K562 (cell line): ENCODE results near the gene TALDO1. TPM values are rescaled to one million over a fixed set of nuclear protein-coding genes. Genes with fewer than 3 reads are reported as not detected.

Source experiments
- AFF4 ChIP-seq: sonication (generic); formaldehyde crosslinking; IDR thresholded peaks from 2 replicates; pipeline ENCODE4 v1.8.0; 2023; ENCODE audit warnings: mild to moderate bottlenecking, missing genetic modification reagents
- CAMTA2 ChIP-seq: fragments of 250-450 bp; sonication (Bioruptor Pico); conservative IDR thresholded peaks from 2 replicates; pipeline ENCODE4 v1.5.1; 2022
- CCNT2 ChIP-seq: IDR thresholded peaks from 2 replicates; pipeline ENCODE4 v1.6.1; 2011; ENCODE audit warnings: borderline replicate concordance, low read depth, mild to moderate bottlenecking, moderate library complexity, mixed read lengths, low read length; ENCODE audit not compliant: insufficient read length; ENCODE audit errors: extremely low read depth
- ELF2 ChIP-seq: fragments of 250-450 bp; sonication (Bioruptor Pico); IDR thresholded peaks from 2 replicates; pipeline ENCODE4 v1.5.0; 2021; ENCODE audit warnings: mild to moderate bottlenecking
- HNRNPLL ChIP-seq: fragments of 200-400 bp; formaldehyde crosslinking; IDR thresholded peaks from 2 replicates; pipeline ENCODE4 v1.6.1; 2017; ENCODE audit warnings: low read length, low read depth, mild to moderate bottlenecking; ENCODE audit not compliant: poor library complexity, severe bottlenecking
- ILK ChIP-seq: fragments of 450-650 bp; IDR thresholded peaks from 2 replicates; pipeline ENCODE4 v1.6.1; 2016; ENCODE audit warnings: missing genetic modification characterization, low read depth, mild to moderate bottlenecking, missing compliant biosample characterization, moderate library complexity, borderline replicate concordance
- MAZ ChIP-seq, 2 experiments: fragments of 450-650 bp in 1 of 2; sonication (generic) in 1 of 2; formaldehyde crosslinking; IDR thresholded peaks in 1 of 2; conservative IDR thresholded peaks in 1 of 2; 2 replicates each; pipeline versions ENCODE4 v1.4.0 to v1.5.0; 2020; ENCODE audit warnings: mild to moderate bottlenecking in 1 of 2, missing genetic modification reagents in 1 of 2
- MTA3 ChIP-seq: fragments of 450-650 bp; formaldehyde crosslinking; IDR thresholded peaks from 2 replicates; pipeline ENCODE4 v1.6.1; 2017; ENCODE audit warnings: mild to moderate bottlenecking, borderline replicate concordance
- NCOR1 ChIP-seq: fragments of 450-650 bp; IDR thresholded peaks from 2 replicates; pipeline ENCODE4 v1.6.1; 2016; ENCODE audit warnings: mild to moderate bottlenecking, moderate library complexity
- NR2C2 ChIP-seq, 2 experiments: fragments of 200-800 bp in 1 of 2; sonication (Bioruptor generic) in 1 of 2; sonication (generic) in 1 of 2; formaldehyde crosslinking in 1 of 2; IDR thresholded peaks; 2 replicates each; pipeline versions ENCODE4 v1.6.1 to v1.8.0; 2016 to 2022; ENCODE audit warnings: mild to moderate bottlenecking in 1 of 2, missing compliant biosample characterization in 1 of 2, missing genetic modification characterization in 1 of 2, missing genetic modification reagents in 1 of 2
- NRF1 ChIP-seq, 2 experiments: fragments of 450-650 bp; IDR thresholded peaks in 1 of 2; conservative IDR thresholded peaks in 1 of 2; 2 replicates each; pipeline ENCODE4 v1.6.1; 2014; ENCODE audit warnings: mild to moderate bottlenecking in 2 of 2
- POLR2AphosphoS2 ChIP-seq: IDR thresholded peaks from 2 replicates; pipeline ENCODE4 v1.6.1; 2012; ENCODE audit warnings: low read length, improper control_type of control experiment
- PRPF4 ChIP-seq: fragments of 200-400 bp; formaldehyde crosslinking; IDR thresholded peaks from one replicate; pipeline ENCODE4 v1.6.1; 2017; ENCODE audit warnings: low read length, low read depth, mild to moderate bottlenecking; ENCODE audit not compliant: insufficient read depth, poor library complexity, severe bottlenecking
- SAFB ChIP-seq: fragments of 200-400 bp; formaldehyde crosslinking; IDR thresholded peaks from 2 replicates; pipeline ENCODE4 v1.6.1; 2017; ENCODE audit warnings: low read depth, low read length, borderline replicate concordance
- SRSF3 ChIP-seq: fragments of 200-400 bp; formaldehyde crosslinking; IDR thresholded peaks from 2 replicates; pipeline ENCODE4 v1.6.1; 2016; ENCODE audit warnings: mild to moderate bottlenecking, low read length, moderate library complexity; ENCODE audit not compliant: insufficient read depth
- UBTF ChIP-seq, 2 experiments: IDR thresholded peaks; 2 replicates each; pipeline ENCODE4 v1.6.1; 2012; ENCODE audit warnings: improper control_type of control experiment in 2 of 2, low read depth in 2 of 2, low read length in 2 of 2, borderline replicate concordance in 1 of 2
- ZNF197 ChIP-seq: fragments of 200-800 bp; sonication (Bioruptor generic); IDR thresholded peaks from 2 replicates; pipeline ENCODE4 v1.6.1; 2016; ENCODE audit warnings: low read depth, missing genetic modification characterization, missing compliant biosample characterization
- polyA plus RNA-seq, 8 experiments: library from polyadenylated mRNA; depleted of rRNA in 4 of 8; stranded (reverse) in 5 of 8; unstranded in 3 of 8; fragments of >200 nt; fragmentation: Nextera tagmentation in 2 of 8; fragmentation: Illumina TruSeq in 1 of 8; extraction: Ambion mirVana in 2 of 8; extraction: Trizol in 1 of 8; gene quantifications; 2 replicates each; pipeline versions ENCODE4 v1.2.1 to v1.2.3, GENCODE V29; 2011 to 2014; ENCODE audit warnings: inconsistent platforms in 1 of 8, missing spikeins in 1 of 8
- total RNA-seq, 7 experiments: library from RNA; depleted of rRNA in 6 of 7; stranded (reverse); fragments of >200 nt in 6 of 7; fragmentation: Illumina TruSeq in 2 of 7; extraction: Trizol in 2 of 7; gene quantifications; 2 replicates each; pipeline versions ENCODE4 v1.2.1 to v1.2.3, GENCODE V29; 2011 to 2021; ENCODE audit warnings: low replicate concordance in 1 of 7

TALDO1 gene
- total and polyA plus RNA-seq, 9 of the 15 experiments (the other 6 are each of a cell fraction or from before 2014, with no cell fraction given), result 260 to 541 (median 441) TPM

GRCh38 chr11:747158-748006 is at the start of gene TALDO1 (continued):
- TF ChIP-seq CCNT2 (peak; percentile 77), ELF2 (no peak), NR2C2 (CRISPR knock-in tag; IDR thresholded peaks at IDR 0.05) (peak; percentile 41; the same call in 1 of the 2 replicates), NR2C2 (tag; IDR thresholded peaks at IDR 0.05) (no peak), MAZ (CRISPR knock-in tag; conservative IDR thresholded peaks at IDR 0.05 in 1 of 2, IDR thresholded peaks at IDR 0.05 in 1 of 2) (peak; percentile 39 to 60; a peak in 3 of 4 replicates), UBTF (IDR thresholded peaks at IDR 0.05; ENCODE audit: borderline replicate concordance in 1 of 2, low read depth in 2 of 2, low read length in 2 of 2) (peak; percentile 76 to 80; a peak in 3 of 4 replicates), HNRNPLL (peak; percentile 76), NRF1 (conservative IDR thresholded peaks at IDR 0.05 in 1 of 2, IDR thresholded peaks at IDR 0.05 in 1 of 2) (peak; percentile 88 to 90), SRSF3 (0 out of 2 replicates have a peak, but pooled peaks have one; percentile 64), ILK (tag) (no peak), SAFB (no peak), NCOR1 (no peak), PRPF4 (peak; percentile 52), ZNF197 (CRISPR knock-in tag) (no peak), POLR2AphosphoS2 (peak; percentile 55; the same call in 1 of the 2 replicates), MTA3 (peak; percentile 88), AFF4 (CRISPR knock-in tag) (peak; percentile 0), CAMTA2 (CRISPR knock-in tag) (no peak)
